GM21528 (cell line): ENCODE results near the gene C11orf24.
"Not testable (repeated sequence)": the region's sequence is repeated elsewhere in the genome, so short reads cannot be mapped to it uniquely, and the experiment has no call there.

Experiments used
- ATAC-seq: cut with Tn5 transposase; IDR thresholded peaks from one replicate; pipeline ENCODE4 v1.9.1; 2021; ENCODE audit warnings: mild to moderate bottlenecking, moderate library complexity; ENCODE audit not compliant: unreplicated experiment, low FRiP score

C11orf24 gene

GRCh38 chr11:68257477-68258362 is 14.1 kb downstream of the C11orf24 start:
- no peak for ATAC-seq

- no peak for ATAC-seq
Measured at GRCh38 chr11:68256331-68256741, 15.4 kb downstream of the C11orf24 start.

DNA sequence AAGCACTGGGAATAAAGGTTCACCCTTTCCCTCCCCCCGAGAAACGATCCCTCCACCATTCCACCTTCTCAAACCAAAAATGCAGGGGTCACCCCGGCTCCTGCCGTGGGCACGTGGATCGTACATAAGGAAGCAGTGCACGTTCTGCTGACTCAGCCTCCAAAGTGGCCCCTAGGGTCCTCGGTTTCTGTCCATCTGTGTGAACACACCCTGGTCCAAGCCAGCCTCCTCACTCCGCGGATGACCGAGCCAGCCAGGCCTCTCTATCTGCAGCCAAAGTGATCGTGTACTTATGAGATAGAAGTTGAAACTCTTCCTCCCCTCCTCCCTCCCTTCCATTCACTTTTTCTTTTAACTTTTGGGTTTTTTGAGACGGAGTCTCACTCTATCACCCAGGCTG is 16.2 kb downstream of the C11orf24 start:
- no peak for ATAC-seq

- ATAC-seq: no peak
Measured at GRCh38 chr11:68254421-68254820, 17.4 kb downstream of the C11orf24 start.

- ATAC-seq: no peak
Measured at GRCh38 chr11:68251765-68252164, 20.0 kb downstream of the C11orf24 start.

- not testable (repeated sequence) for ATAC-seq
Measured at GRCh38 chr11:68244912-68245311, 26.9 kb downstream of the C11orf24 start.

DNA sequence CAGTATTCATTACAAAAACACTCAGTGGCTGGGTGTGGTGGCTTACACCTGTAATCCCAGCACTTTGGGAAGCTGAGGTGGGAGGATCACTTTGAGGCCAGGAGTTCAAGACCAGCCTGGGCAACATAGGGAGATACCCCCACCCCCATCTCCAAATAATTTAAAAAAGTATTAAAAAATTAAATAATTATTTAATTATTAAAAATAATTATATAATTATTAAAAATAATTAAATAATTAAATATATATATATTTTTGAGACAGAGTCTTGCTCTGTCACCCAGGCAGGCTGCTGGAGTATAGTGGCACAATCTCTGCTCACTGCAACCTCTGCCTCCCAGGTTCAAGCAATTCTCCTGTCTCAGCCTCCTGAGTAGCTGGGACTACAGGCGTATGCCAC is 27.9 kb downstream of the C11orf24 start:
- not testable (repeated sequence) for ATAC-seq

DNA sequence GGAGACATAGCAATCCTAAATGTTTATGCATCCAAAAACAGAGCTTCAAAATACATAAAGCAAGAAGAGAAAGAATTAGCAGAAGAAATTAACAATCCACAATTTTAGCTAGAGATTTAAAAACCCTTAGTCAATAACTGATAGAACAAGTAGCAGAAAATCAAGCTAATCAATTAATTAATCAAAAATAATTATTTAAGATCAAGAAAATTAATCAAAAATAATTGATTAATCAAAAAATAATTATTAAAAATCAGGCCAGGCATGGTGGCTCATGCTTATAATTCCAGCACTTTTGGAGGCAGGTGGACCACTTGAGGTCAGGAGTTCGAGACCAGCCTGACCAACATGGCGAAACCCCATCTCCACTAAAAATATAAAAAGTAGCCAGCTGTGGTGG is 29.2 kb downstream of the C11orf24 start:
- no peak for ATAC-seq

DNA sequence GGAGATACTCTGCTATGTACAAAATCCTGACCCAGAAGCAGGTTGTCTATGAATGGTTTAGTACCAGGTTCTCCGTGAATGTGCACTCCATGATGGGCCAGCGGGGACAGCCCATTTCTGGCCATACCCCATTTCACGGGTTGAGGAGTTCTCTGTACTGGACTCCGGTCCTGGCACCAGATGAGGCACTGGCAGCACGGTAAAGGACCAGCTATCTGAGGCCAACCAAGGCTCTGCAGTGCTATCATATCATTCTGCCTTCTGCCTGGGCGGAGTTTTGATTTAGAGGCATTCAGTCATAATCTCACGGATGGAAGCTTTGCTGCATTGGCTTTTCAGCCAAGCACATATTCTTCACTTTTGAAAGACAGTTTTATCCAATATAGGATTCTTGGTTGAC is 40.2 kb downstream of the C11orf24 start:
- ATAC-seq: no peak

DNA sequence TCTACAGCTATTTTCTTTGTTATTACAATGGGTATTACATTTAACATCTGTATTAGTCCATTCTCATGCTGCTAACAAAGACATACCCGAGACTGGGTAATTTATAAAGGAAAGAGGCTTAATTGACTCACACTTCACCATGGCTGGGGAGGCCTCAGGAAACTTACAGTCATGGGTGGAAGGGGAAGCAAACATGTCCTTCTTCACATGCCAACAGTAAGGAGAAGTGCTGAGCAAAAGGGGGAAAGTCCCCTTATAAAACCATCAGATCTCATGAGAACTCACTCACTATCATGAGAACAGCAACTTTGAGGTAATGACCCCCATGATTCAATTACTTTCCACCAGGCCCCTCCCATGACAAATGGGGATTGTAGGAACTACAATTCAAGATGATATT is 42.2 kb downstream of the C11orf24 start:
- no peak for ATAC-seq

DNA sequence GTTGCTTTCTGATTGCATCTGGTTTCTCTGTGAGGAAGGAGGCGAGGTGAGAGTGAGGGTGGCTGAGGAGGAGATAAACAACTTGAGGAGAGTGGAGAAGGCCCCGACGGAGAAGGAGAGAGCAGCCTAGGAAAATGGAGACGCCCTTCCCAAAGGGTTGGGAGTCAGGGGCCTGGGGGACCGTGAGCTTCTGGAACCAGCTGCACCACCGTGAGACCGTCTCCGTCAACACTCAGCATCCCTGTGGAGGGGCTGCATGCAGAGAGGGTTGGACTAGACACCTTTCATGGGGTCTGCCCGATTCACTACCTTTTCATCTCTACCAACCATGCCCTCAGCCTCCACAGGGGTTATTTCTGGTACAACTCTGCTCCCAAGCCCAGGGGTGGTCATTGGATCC is 45.4 kb downstream of the C11orf24 start:
- no peak for ATAC-seq

DNA sequence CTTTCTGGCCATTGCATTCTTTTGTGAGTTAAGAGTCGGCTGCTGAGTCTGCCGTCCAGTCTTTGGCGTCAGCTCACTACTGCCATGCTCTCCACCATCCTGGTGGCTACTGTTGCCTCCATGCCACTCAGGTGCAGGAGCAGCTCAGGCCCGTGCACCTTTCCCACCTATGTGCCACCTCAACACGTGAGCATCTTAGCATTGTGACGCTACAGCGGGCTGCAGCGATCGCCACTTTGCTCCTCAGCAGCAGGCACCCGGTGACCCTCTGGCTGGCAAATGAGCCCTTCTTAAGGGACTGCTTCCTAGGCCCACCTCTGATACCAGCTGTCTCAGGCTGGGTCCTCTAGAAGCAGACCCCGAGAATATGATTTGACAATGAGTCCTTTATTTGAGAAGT is 47.2 kb downstream of the C11orf24 start:
- no peak for ATAC-seq

DNA sequence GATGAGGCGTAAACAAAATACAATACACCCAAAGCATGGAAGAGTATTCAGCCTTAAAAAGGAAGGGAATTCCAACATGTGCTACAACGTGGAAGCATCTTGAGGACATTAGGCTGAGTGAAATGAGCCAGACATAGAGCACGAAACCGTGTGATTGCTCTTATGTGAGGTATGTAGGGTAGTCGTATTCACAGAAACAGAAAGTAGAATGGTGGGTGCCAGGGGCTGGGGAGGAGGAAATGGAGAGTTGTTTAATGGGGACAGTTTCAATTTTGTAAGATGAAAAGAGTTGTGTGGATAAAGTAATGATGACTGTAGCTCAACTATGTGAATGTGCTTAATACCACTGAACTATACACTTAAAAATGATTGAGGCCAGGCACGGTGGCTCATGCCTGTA is 48.5 kb downstream of the C11orf24 start:
- ATAC-seq: no peak

- ATAC-seq: no peak
Measured at GRCh38 chr11:68221406-68221805, 50.4 kb downstream of the C11orf24 start.

GRCh38 chr11:68216171-68216938 is 55.4 kb downstream of the C11orf24 start:
- ATAC-seq: no peak

DNA sequence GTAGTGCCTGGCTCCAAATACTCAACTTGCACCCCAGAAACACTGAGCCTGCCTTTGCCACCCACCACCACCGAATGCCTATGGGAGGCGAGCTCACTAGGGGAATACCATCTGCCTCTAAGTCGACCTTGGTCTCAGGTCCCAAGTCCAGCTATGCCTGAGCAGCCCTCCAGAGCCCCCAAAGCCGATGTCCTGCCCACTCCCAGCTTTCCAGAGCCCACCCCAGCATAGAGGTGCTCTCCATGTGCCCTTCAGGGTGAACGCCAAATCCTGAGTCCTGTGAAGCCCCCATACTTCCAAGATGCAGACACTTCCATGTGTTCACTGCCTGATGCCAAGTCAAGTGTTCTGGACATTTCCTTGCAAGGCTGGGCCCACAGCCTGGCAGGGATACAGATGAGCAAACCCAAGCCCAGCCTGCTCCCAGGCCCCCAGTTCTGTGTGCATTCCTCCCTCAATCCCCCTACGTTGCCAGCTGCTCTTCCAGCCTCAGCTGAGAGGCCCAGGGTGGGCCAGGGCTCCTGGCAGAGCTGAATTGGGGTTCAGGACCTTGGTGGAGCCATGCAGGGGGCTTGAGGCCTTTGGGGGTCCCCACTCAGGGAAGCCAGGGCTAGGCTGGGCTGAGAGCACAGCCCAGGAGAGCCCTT is 56.1 kb downstream of the C11orf24 start:
- ATAC-seq: no peak

- ATAC-seq: no peak
Measured at GRCh38 chr11:68215087-68215445, 56.7 kb downstream of the C11orf24 start.

DNA sequence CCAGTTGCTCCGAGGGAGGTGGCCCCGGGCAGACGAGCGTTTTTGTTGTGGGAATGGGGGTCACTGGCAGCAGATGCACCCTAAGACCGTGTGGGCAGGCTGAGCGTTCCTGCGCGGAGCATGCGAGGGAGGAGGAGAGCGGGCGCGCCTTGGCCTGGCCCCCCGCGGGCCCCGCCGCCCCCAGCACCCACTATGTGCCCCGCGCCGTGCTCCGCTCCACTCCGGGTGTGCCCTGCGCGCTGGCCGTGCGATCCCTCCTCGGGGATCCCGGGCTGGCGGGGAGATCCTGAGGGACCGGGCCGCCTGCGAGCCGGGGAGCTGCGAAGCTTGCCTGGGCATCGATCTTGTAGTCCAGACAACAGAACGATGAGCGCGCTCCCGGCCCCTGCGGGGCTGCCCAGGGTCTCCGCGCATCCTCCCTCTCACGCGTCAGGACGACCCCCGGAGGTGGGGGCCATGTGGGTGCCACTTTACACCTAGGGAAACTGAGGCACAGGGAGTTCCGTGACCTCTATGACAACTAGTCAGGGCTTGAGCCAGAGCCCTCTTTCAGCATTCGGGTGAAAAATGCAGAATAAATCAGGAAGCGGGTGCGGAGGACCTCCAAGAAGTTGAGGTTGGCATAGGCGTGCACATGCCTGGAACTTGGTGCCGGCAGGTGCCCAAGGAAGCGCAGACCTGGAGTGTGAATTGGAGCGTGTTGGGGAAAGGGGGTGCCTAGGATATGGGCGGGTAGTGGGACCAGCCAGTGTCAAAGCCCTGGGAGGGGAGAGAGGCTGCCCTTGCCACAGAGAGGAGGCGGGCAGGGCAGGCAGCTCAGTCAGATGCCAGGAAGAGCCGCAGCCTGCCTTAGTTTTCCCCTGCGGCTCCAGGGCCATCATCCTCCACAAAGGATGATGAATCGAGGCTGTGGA is 57.3 kb downstream of the C11orf24 start:
- no peak for ATAC-seq

DNA sequence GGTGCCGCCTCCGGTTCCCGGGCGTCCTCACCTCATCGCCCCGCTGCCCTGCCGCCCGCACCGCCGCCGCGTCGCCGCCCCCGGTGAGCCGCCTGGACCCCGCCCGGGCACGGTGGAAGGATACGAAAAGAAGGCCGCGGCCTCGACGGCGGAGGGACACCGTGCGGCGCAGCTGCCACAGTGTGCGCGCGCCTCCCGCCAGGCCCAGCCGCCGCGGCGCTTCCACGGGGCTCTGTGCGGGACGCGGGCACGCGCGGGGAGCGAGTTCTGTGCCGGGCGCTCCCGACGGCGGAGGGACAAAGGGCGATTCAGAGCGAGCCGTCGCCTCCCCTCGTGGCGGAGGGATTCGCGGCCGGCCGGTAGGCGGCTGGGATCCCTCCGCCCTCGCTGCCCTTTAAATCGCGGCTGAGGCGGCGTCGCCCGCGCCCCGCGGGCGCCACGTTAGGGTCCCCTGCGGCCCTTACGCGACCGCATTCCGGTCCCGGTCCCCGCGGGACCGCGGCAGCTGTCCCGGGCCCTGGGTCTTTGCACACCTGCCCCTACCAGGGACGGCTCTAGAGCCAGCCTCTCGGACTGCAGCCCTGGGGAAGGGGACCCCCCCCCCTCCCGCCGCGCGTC is 58.1 kb downstream of the C11orf24 start:
- ATAC-seq: peak; percentile 50

DNA sequence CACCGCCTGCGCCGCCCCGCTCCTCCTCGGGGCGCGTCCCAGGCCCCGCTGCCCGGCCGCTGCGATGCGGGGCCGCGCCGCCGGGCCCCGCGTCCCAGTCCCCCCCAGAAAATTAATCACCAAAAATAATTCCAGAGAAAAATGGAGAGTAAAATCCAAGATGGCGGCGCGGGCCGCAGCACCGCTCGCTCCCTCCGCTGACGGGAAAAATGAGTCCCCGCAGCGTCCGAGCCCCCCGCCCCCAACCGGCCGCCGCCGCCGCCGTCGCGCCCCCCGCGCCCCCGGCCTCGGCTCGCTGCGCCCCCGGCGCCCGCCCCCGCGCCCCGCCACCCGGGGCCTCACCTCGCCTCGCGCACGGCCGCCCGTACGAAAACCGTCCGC is 58.6 kb downstream of the C11orf24 start, which contains the start of gene KMT5B:
KMT5B (minus strand) TSS at position 162 of the 381 bp plus-strand sequence. CDS start 23,220 bp downstream, outside the sequence.
- ATAC-seq: peak; percentile 29
